ENCODE data around the gene DHRS4.
"Not testable (repeated sequence)": the region's sequence is repeated elsewhere in the genome, so short reads cannot be mapped to it uniquely, and the experiment has no call there.

The DHRS4 gene

DNA sequence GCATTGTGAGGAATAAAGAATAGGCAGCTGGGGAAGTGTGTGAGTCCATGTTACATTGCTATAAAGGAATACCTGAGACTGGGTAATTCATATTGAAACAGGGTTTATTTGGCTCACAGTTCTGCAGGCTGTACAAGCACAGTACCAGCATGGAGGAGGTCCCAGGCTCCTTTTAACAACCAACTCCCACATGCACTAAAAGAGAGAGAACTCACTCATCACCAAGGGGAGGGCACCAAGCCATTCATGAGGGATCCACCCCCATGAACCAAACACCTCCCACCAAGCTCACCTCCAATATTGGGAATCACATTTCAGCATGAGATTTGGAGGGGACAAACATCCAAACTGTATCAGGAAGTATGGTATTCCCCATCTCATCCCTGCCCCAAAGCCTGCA, 11.9 kb upstream of the DHRS4 start:
- no peak for DNase-seq

DNA sequence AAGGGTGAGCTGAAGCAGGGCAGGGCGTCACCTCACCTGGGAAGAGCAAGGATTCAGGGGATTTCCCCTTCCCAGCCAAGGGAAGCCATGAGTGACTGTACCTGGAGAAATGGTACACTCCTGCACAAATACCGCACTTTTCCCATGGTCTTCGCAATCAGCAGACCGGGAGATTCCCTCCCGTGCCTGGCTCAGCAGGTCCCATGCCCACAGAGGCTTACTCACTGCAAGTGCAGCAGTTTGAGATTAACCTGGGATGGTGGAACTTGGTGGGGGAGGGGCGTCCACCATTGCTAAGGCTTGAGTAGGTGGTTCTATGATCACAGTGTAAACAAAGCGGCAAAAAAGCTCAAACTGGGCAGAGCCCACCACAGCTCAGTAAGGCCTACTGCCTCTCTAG, 11.0 kb upstream of the DHRS4 start:
- DNase-seq = no peak

DNA sequence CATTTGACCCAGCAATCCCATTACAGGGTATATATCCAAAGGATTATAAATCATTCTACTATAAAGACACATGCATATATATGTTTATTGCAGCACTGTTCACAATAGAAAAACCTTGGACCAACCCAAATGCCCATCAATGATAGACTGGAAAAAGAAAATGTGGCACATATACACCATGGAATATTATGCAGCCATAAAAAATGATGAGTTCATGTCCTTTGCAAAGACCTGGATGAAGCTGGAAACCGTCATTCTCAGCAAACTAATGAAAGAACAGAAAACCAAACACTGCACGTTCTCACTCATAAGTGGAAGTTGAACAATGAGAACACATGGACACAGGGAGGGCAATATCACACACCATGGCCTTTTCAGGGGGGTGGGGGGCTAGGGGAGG, 4.5 kb upstream of the DHRS4 start:
- not testable (repeated sequence) for DNase-seq

DNA sequence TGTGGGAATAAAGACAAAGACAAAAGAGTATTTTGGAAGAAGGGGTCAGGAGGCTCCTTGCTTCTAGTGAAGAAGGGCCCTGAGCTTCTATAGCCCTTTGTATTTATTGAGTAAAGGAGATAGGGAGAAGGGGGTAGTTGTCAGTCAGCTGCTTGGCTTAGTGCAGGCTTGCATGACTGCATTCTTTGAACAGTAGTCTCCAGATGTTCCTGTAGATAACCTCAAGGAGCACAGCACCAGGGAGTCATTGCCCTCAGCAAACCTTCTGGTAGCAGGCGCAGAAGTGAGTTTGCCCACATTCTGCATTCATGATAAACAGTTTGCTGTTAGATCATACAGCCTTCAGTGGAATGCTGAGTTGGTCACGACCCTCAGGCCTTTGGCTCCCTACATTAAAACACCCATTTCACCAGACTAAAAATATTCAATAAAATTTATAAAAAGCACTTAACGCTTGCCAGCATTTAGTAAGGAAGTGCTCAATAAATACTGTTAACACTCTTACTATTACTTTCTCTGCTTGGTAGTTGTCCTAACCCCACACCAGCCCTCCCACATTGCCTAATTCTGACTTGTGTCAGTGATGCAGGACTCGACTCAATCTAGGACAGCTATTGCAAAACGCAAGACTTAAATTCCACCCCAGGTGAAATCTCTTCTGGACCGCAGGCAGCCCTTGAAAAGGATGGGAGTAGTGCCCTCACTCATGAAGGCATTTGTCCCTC, 3.0 kb upstream of the DHRS4 start:
- no peak for DNase-seq

DNA sequence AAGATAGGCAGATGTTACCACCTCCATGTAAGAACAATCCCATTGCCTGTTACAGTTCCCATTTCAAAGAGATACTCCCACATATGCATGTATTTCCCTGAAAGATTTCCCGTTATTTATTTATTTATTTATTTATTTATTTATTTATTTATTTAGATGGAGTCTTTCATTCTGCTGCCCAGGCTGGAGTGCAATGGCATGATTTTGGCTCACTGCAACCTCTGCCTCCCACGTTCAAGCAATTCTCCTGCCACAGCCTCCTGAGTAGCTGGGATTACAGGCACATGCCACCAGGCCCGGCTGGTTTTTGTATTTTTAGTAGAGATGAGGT, 2.5 kb upstream of the DHRS4 start:
- not testable (repeated sequence) for DNase-seq

DNA sequence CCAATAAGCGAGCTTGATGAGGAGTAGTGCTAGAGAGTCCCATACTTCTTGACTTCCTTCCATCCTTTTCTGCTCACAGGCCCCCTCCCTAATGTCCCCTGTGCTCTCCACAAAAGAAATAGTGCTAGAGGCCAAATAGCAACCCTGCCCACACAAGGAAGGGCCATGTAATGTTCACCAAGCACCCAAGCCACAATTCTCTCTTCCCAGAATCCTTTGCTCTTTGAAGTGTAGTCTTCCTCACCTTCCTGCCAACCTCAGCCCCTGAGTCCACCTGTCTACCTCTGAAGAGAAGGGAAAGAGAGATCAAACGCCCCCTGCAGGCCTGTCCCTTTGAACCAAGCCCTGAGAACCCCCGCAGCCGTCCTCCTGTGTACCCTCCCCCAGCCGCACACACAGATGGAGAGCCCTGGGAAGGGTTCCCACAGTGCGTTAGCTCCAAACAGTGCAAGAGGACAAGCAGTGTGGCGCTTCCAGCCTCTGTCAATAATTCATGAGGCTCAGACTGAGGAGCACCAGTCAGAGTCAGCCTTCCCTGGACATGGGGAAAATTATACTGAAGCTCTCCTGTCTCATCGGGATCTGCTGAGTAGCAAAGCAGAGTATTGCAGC, 1.9 kb upstream of the DHRS4 start:
- no peak for DNase-seq

DNA sequence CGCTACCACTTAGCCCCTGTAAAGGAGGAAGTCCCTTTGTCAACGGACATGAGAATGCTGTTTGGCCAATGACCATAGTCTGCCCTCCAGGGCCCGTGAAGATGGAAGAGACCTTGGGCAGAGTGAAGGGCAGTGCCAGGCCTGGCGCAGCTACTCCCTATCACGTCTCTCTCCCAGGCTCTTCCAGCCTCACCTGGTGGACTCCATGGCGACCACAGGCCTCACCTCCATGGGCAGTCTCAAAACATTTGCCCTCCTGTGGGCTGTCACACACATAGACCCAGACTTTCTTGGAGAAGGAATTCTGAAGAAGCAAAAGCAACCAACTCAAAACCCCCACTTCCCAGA, 480 bp upstream of the DHRS4 start:
- peak; percentile 74 for DNase-seq

DNA sequence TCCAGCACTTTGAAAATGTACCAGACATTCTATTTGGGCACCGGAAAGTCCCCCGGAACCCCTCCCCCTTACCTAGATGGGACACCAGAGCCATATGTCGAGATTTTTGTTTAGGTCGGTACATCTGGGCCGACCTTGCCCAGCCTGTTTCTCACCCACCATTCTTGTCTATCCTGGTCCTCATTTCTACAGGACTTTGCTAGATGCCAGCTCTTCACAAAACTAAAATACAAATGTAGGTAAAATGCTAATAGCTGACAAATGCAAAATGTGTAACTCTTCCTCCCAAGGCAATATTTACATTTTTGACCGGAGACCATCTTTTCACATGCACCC, 677 bp downstream of the DHRS4 start:
- not testable (repeated sequence) for DNase-seq

DNA sequence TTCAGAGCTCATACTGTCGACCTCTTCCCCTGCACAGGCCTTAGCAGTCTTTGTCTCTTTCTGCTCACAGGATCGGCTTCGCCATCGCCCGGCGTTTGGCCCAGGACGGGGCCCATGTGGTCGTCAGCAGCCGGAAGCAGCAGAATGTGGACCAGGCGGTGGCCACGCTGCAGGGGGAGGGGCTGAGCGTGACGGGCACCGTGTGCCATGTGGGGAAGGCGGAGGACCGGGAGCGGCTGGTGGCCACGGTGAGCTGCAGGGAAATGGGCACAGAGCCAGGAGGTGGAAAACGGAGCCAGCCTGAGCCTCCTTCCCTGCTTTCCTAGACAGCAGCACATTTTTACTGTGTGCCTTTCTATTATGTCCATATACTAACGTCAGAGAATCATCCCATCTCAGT, 1.4 kb downstream of the DHRS4 start:
- DNase-seq = peak; percentile 85

DNA sequence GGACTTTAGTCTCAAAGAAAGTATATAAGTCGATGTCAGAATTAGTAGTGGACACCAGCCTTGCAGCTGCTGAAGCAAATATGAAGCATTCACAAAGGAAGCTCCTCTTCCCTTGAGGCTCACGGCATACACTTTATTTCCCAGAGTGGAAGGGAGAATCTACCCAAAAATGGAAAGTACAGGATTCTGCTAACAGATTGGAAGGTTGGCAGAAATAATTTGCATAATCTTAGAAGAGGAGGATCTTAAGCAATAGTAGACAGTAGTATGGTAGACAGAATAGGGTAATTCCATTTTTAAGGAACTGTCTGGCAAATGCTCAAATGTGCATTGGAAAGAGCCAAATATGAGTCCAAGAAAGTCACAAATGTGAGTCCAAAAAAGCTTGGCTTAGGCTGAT, 2.2 kb downstream of the DHRS4 start:
- DNase-seq = not testable (repeated sequence)

DNA sequence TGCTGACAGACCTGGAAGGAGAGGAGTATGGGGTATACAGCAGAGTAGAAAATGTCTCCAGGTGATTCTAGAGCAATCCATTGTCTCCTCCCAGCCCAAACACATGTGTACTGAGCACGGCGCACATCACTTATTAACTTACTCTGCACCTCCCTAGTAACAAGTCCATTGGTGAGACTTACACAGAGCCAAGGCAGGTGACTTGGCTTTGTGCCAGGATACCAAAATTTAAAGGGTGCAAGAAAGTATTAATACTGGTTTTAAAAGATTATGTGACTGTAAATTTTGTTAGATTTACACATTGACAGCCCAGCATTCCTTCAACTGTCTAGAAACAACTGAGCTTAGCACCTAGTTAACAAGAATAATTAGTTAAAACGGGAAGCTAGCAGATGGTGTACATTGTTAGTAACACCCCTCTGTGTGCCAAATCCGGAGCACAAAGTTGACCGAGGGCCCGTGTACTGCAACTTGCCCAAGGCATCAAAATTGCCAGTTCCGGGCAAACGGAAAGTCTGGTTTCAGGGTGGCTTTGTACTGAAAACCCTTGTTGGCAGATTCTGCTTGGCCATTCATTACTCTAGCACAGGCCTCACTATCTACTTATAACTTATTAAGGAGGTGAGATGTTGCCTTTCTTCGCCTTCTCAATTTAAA, 4.5 kb downstream of the DHRS4 start:
- not testable (repeated sequence) for DNase-seq

DNA sequence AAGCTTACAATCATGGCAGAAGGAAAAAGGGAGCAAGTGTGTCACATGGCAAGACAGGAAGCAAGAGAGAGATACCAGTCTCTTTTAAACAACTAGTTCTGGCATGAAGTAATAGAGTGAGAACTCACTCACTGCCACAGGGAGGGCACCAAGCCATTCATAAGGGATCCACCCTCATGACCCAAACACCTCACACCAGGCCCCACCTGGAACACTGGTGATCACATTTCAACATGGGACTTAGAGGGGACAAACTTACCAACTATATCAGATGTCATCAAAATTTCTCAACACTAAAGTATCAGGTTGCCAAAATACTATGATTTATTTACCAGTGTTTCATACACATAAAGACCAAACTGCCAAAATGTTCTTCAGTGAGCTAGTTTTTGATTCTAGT, 7.3 kb downstream of the DHRS4 start:
- DNase-seq = not testable (repeated sequence)

DNA sequence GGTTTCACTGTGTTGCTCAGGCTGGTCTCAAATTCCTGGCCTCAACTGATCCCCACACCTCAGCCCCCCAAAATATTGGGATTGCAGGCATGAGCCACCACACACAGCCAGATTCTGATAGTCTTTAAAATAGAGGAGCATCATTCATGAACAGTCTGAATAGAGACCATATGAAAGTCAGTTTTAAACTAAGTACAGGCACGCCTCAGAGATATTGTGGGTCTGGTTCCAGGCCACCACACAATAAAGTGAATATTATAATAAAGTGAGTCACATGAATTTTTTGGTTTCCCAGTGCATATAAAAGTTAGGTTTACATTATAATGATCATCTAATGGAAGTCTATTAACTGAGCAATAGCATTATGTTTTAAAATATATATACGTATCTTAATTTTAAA, 8.1 kb downstream of the DHRS4 start:
- not testable (repeated sequence) for DNase-seq

DNA sequence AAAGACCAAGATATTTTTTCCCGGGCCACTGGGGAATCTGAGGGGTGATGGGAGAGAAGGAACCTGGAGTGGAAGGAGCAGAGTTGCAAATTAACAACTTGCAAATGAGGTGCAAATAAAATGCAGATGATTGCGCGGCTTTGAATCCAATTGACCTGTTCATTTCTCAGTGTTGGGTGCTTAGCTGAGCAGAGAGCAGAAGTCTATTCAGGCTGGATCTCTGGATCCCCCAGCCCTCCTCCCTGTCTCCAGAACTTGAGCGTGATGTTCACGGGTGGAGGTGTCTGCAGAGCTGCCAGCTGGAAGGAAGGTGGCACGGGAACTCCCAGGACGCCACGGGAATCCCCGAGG, 15.5 kb downstream of the DHRS4 start:
- not testable (repeated sequence) for DNase-seq

DNA sequence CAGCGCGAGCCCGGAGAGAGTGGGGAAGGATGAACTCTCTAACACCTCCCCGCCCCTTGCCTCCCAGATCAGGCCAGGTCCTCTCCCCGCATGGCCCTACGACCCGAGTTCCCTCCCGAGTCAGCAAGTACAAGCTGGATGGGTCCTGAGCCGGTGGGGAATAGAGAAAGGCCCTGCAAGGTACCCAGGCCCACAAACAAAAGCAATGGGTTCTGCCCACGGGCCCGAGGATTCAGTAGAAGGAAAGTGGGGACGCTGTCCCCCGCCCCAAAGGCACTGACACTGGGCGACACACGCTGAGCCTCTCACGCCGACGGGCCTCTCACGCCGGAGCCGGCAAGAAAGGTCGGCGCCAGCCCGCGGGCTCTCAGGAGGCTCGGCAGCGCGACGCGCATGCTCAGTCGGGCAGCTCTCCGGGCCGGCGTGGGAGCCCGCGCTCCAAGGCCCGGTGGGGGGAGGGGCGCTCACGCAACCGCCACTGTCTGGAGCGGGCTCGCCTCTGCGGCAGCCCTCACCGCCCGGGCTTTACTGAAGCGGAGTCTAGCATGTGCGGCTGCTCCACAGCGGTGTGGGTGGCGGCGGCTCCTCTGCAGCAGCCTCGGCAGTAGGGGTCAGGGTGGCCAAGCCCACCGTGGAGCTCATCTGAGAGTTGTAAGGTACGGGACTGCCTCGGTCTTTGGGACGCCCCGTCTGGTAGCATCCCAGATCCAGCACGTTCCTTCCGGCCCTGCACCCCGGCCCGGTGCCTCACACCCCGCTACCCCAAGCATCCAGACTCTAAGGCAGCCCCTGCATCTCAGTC, 16.1 kb downstream of the DHRS4 start:
- not testable (repeated sequence) for DNase-seq

DNA sequence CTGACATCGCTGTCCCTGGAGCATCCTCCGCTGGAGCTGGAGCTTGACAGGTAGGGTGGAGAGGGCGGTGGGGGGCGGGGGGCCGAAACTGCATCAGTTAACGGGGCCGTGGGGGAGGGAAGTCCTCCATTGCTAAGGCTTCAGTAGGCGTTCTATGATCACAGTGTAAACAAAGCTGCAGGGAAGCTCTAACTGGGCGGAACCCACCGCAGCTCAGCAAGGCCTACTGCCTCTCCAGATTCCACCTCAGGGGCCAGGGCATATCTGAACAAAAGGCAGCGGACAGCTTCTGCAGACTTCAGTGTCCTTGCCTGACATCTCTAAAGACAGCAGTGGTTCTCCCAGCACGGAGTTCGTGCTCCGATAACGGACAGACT, 16.7 kb downstream of the DHRS4 start:
- not testable (repeated sequence) for DNase-seq

DNA sequence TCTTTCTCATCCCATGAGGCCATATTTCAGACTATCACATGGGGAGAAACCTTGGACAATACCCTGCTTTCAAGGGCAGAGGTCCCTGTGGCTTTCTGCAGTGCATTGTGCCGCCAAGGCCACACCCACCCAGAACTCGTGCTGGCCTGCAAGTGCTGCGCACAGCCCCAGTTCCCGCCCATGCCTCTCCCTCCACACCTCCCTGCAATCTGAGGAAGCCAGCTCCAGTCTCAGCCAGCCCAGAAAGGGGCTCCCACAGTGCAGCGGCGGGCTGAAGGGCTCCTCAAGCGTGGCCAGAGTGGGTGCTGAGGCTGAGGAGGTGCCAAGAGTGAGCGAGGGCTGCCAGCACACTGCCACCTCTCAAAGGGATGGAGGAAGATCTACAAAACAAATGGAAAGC, 19.6 kb downstream of the DHRS4 start:
- DNase-seq = not testable (repeated sequence)

DNA sequence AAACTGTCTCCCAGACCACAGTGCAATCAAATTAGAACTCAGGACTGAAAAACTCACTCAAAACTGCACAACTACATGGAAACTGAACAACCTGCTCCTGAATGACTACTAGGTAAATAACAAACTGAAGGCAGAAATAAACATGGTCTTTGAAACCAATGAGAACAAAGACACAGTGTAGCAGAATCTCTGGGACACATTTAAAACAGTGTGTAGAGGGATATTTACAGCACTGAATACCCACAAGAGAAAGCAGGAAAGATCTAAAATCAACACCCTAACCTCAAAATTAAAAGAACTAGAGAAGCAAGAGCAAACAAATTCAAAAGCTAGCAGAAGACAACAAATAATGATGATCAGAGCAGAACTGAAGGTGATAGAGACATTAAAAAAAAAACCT, 20.5 kb downstream of the DHRS4 start:
- not testable (repeated sequence) for DNase-seq

DNA sequence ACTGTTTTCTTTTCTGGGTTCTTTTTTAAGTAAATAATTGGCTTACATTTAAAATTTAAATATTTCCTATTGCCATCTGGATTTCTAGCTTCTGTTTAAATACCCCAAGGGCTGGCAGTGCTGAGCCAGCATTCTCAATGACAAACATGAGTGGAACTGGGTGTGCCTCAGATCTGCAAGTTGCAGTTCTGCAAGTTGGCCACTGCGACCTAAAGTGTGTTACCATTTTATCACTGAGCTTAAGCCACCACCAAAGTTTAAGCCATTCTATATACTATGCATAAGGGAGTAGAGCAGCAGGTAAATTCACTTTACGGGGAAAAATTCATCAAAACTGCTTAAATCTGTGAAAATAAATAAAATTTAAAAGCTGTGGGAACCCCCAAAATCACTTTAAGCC, 23.6 kb downstream of the DHRS4 start:
- not testable (repeated sequence) for DNase-seq

DNA sequence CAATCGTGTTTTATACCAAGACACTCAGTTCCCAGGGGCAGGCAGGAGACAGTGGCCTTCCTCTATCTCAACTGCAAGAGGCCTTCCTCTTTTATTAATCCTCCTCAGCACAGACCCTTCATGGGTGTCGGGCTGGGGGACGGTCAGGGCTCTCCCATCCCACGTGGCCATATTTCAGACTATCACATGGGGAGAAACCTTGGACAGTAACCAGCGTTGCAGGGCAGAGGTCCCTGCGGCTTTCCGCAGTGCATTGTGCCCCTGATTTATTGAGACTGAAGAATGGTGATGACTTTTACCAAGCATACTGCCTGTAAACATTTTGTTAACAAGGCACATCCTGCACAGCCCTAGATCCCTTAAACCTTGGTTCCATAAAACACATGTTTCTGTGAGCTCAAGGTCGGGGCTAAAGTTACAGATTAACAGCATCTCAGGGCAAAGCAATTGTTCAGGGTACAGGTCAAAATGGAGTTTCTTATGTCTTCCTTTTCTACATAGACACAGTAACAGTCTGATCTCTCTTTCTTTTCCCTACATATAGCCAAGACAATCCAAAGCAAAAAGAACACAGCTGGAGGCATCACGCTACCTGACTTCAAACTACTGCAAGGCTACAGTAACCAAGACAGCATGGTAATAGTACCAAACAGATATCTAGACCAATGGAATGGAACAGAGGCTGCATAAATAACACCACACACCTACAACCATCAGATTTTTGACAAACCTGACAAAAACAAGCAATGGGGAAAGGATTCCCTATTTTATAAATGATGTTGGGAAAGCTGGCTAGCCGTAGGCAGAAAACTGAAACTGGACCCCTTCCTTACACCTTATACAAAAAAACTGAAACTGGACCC, 28.6 kb downstream of the DHRS4 start:
- not testable (repeated sequence) for DNase-seq

DNA sequence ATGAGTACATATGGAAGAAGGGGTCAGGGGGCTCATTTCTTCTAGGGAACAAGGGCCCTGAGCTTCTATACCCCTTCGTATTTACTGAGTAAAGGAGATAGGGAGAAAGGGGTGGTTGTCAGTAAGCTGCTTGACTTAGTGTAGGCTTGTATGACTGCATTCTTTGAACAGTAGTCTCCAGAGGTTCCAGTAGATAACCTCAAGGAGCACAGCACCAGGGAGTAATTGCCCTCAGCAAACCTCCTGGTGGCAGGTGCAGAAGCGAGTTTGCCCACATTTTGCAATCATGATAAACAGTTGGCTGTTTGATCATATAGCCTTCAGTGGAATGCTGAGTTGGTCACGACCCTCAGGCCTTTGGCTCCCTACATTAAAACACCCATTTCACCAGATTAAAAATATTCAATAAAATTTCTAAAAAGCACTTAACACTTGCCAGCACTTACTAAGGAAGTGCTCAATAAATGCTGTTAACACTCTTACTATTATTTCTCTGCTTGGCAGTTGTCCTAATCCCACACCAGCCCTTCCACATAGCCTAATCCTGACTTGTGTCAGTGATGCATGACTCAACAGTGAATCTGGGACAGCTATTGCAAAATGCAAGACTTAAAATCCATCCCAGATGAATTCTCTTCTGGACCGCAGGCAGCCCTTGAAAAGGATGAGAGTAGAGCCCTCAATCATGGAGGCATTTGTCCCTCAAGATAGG, 31.5 kb downstream of the DHRS4 start:
- DNase-seq = no peak

DNA sequence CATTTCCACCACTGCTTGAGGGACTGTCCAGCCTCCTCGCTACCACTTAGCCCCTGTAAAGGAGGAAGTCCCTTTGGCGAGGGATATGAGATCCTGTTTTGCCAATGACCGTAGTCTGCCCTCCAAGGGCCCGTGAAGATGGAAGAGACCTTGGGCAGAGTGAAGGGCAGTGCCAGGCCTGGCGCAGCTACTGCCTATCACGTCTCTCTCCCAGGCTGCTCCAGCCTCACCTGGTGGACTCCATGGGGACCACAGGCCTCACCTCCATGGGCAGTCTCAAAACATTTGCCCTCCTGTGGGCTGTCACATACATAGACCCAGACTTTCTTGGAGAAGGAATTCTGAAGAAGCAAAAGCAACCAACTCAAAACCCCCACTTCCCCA, 34.6 kb downstream of the DHRS4 start:
- not testable (repeated sequence) for DNase-seq

All from DMS79 treated with DMSO at 0.1 percent for 48 hours (cell line).